HepG2 (cell line): ENCODE results near the gene NRSN2. TPM values are rescaled to one million over a fixed set of nuclear protein-coding genes. Genes with fewer than 3 reads are reported as not detected.

ENCODE experiments used
- ARNT2 ChIP-seq: sonication (generic); formaldehyde crosslinking; IDR thresholded peaks from 2 replicates; pipeline ENCODE4 v1.8.0; 2022; ENCODE audit warnings: mild to moderate bottlenecking, low read depth, missing genetic modification reagents, moderate library complexity
- BORCS8-MEF2B ChIP-seq: sonication (generic); formaldehyde crosslinking; IDR thresholded peaks from 2 replicates; pipeline ENCODE4 v1.8.0; 2022; ENCODE audit warnings: mild to moderate bottlenecking, missing genetic modification reagents
- HMG20A ChIP-seq: IDR thresholded peaks from 2 replicates; pipeline ENCODE4 v1.6.1; 2016; ENCODE audit warnings: borderline replicate concordance
- HMGA1 ChIP-seq: sonication (generic); formaldehyde crosslinking; conservative IDR thresholded peaks from 2 replicates; pipeline ENCODE4 v1.4.0; 2020; ENCODE audit warnings: missing genetic modification reagents
- IKZF1 ChIP-seq: fragments of 450-650 bp; IDR thresholded peaks from 2 replicates; pipeline ENCODE4 v1.7.1; 2016
- MTA1 ChIP-seq: sonication (generic); formaldehyde crosslinking; IDR thresholded peaks from 2 replicates; pipeline ENCODE4 v1.4.0; 2020; ENCODE audit warnings: missing genetic modification reagents, mild to moderate bottlenecking, borderline replicate concordance
- MXD3 ChIP-seq: IDR thresholded peaks from 2 replicates; pipeline ENCODE4 v1.6.1; 2016; ENCODE audit warnings: mild to moderate bottlenecking, missing biosample characterization, missing genetic modification reagents
- NFIC ChIP-seq: IDR thresholded peaks from 2 replicates; pipeline ENCODE4 v1.6.1; 2012; ENCODE audit warnings: mild to moderate bottlenecking, low read length, inconsistent platforms
- NFYC ChIP-seq: IDR thresholded peaks from 2 replicates; pipeline ENCODE4 v1.6.1; 2016; ENCODE audit warnings: missing genetic modification reagents, missing compliant biosample characterization
- PTBP1 ChIP-seq: fragments of 200-400 bp; formaldehyde crosslinking; IDR thresholded peaks from 2 replicates; pipeline ENCODE4 v1.6.1; 2018; ENCODE audit warnings: low read length, low read depth; ENCODE audit not compliant: poor library complexity, severe bottlenecking
- SIN3B ChIP-seq: fragments of 150-350 bp; IDR thresholded peaks from 2 replicates; pipeline ENCODE4 v1.6.1; 2014; ENCODE audit warnings: low read length
- TMF1 ChIP-seq: sonication (generic); formaldehyde crosslinking; IDR thresholded peaks from 2 replicates; pipeline ENCODE4 v1.8.1; 2022; ENCODE audit warnings: low read depth, missing genetic modification reagents
- TRAFD1 ChIP-seq: sonication (generic); formaldehyde crosslinking; IDR thresholded peaks from 2 replicates; pipeline ENCODE4 v1.5.1; 2020; ENCODE audit warnings: missing genetic modification reagents, mild to moderate bottlenecking, borderline replicate concordance
- ZBTB2 ChIP-seq: sonication (generic); formaldehyde crosslinking; IDR thresholded peaks from 2 replicates; pipeline ENCODE4 v1.8.0; 2022; ENCODE audit warnings: low read depth, missing genetic modification reagents
- ZFP36 ChIP-seq: fragments of 150-350 bp; IDR thresholded peaks from 2 replicates; pipeline ENCODE4 v1.6.1; 2018; ENCODE audit warnings: borderline replicate concordance, low read length, low read depth; ENCODE audit not compliant: partially characterized antibody
- ZMYM3 ChIP-seq: sonication (generic); formaldehyde crosslinking; IDR thresholded peaks from 2 replicates; pipeline ENCODE4 v1.5.1; 2020; ENCODE audit warnings: mild to moderate bottlenecking, missing genetic modification reagents
- ZNF10 ChIP-seq: sonication (generic); formaldehyde crosslinking; IDR thresholded peaks from 2 replicates; pipeline ENCODE4 v1.4.0; 2020; ENCODE audit warnings: mild to moderate bottlenecking, low read depth, missing genetic modification reagents, borderline replicate concordance
- ZNF225 ChIP-seq: sonication (generic); formaldehyde crosslinking; IDR thresholded peaks from 2 replicates; pipeline ENCODE4 v1.4.0; 2020; ENCODE audit warnings: mild to moderate bottlenecking, missing genetic modification reagents
- ZNF281 ChIP-seq: sonication (generic); formaldehyde crosslinking; IDR thresholded peaks from 2 replicates; pipeline ENCODE4 v1.4.0; 2020; ENCODE audit warnings: missing genetic modification reagents, borderline replicate concordance
- ZNF414 ChIP-seq: sonication (generic); formaldehyde crosslinking; IDR thresholded peaks from 2 replicates; pipeline ENCODE4 v1.5.0; 2020; ENCODE audit warnings: missing genetic modification reagents
- ZNF556 ChIP-seq: sonication (generic); formaldehyde crosslinking; IDR thresholded peaks from 2 replicates; pipeline ENCODE4 v1.4.0; 2020; ENCODE audit warnings: mild to moderate bottlenecking, missing genetic modification reagents, borderline replicate concordance
- ZNF569 ChIP-seq: sonication (generic); formaldehyde crosslinking; IDR thresholded peaks from 2 replicates; pipeline ENCODE4 v1.5.0; 2020; ENCODE audit warnings: mild to moderate bottlenecking, missing genetic modification reagents, moderate library complexity, borderline replicate concordance
- polyA plus RNA-seq, 8 experiments: library from polyadenylated mRNA; depleted of rRNA in 3 of 8; stranded (reverse) in 7 of 8; unstranded in 1 of 8; fragments of >200 nt; fragmentation: Illumina TruSeq in 4 of 8; extraction: Trizol in 4 of 8; gene quantifications; 2 replicates each; pipeline versions ENCODE4 v1.2.1 to v1.2.3, GENCODE V29; 2011 to 2016; ENCODE audit warnings: low read depth in 4 of 8, missing spikeins in 1 of 8, mixed read lengths in 1 of 8; ENCODE audit not compliant: insufficient read depth in 1 of 8
- total RNA-seq, 5 experiments: library from RNA; depleted of rRNA; stranded (reverse); fragments of >200 nt; fragmentation: Illumina TruSeq; extraction: Trizol; gene quantifications; 2 replicates each; pipeline ENCODE4 v1.2.3, GENCODE V29; 2016; ENCODE audit warnings: low read depth in 1 of 5

Gene NRSN2
- total and polyA plus RNA-seq, 2 of the 13 experiments (the other 11 are each of a cell fraction or from before 2014, with no cell fraction given): 32.3 to 49.4 TPM

GRCh38 chr20:371755-372542, 25.0 kb downstream of the NRSN2 start (continued):
- no peak for TF ChIP-seq ZNF10 (CRISPR knock-in tag)
- peak; percentile 100 for TF ChIP-seq ZNF281 (CRISPR knock-in tag)
- TF ChIP-seq IKZF1: no peak
- peak; percentile 100 for TF ChIP-seq ZNF414 (CRISPR knock-in tag)
- TF ChIP-seq SIN3B: no peak
- TF ChIP-seq ZNF556 (CRISPR knock-in tag): no peak; the same call in 1 of the 2 replicates
- TF ChIP-seq ZFP36: no peak
- peak; percentile 77 for TF ChIP-seq MXD3
- peak; percentile 86; the same call in 1 of the 2 replicates for TF ChIP-seq ZNF569 (CRISPR knock-in tag)
- peak; percentile 90 for TF ChIP-seq ZNF225
- peak; percentile 88; the same call in 1 of the 2 replicates for TF ChIP-seq HMG20A (CRISPR knock-in tag)
- peak; percentile 100 for TF ChIP-seq MTA1
- no peak for TF ChIP-seq TRAFD1 (CRISPR knock-in tag)
- TF ChIP-seq ZBTB2: peak; percentile 76
- TF ChIP-seq PTBP1: peak; percentile 97
- peak; percentile 96 for TF ChIP-seq ARNT2 (CRISPR knock-in tag)
- peak; percentile 48; the same call in 1 of the 2 replicates for TF ChIP-seq TMF1 (CRISPR knock-in tag)
- TF ChIP-seq NFYC (CRISPR knock-in tag): no peak
- TF ChIP-seq ZMYM3 (CRISPR knock-in tag): peak; percentile 90
- peak; percentile 78; the same call in 1 of the 2 replicates for TF ChIP-seq NFIC
- TF ChIP-seq HMGA1: no peak
- TF ChIP-seq BORCS8-MEF2B (CRISPR knock-in tag): peak; percentile 97
